Fibroblast of lung (primary cell): ENCODE results near the gene MIGA1.

ENCODE experiments used
- CTCF ChIP-seq, 2 donors: IDR thresholded peaks in 1 of 2; conservative IDR thresholded peaks in 1 of 2; 1 replicate in 1 of 2; 2 replicates in 1 of 2; pipeline ENCODE4 v1.5.1; 2011 to 2012; ENCODE audit warnings: low read length in 2 of 2, control low read depth in 1 of 2, inconsistent platforms in 1 of 2, low read depth in 1 of 2, mild to moderate bottlenecking in 1 of 2
- EZH2 ChIP-seq: IDR thresholded peaks from 2 replicates; pipeline ENCODE4 v1.5.1; 2012; ENCODE audit warnings: low read length, control low read depth, mild to moderate bottlenecking; ENCODE audit errors: missing control alignments

GRCh38 chr1:77741316-77741715, 38.1 kb upstream of the MIGA1 start:
- no peak for TF ChIP-seq CTCF (conservative IDR thresholded peaks at IDR 0.05 in 1 of 2, IDR thresholded peaks at IDR 0.05 in 1 of 2; ENCODE audit: low read depth in 1 of 2, low read length in 2 of 2)
- no peak for TF ChIP-seq EZH2
